Osteoblast (primary cell): ENCODE measurements around the gene CLDN14. TPM values are rescaled to one million over a fixed set of nuclear protein-coding genes. Genes with fewer than 3 reads are reported as not detected.

Source experiments
- DNase-seq: peaks from one replicate; pipeline ENCODE4 v3.0.0; 2011; ENCODE audit warnings: low spot score, mixed read lengths; ENCODE audit not compliant: insufficient read length; ENCODE audit errors: missing footprints
- H2AFZ ChIP-seq: 2 replicates; pipeline ENCODE4 v1.6.0; 2011; ENCODE audit warnings: mild to moderate bottlenecking, low read length
- H3K27ac ChIP-seq: 2 replicates; pipeline ENCODE4 v1.5.1; 2011; ENCODE audit warnings: mild to moderate bottlenecking, low read depth, low read length, moderate library complexity
- H3K27me3 ChIP-seq: 2 replicates; pipeline ENCODE4 v1.6.0; 2012; ENCODE audit warnings: mild to moderate bottlenecking, control low read depth, inconsistent platforms, low read length, moderate library complexity; ENCODE audit not compliant: insufficient read depth
- H3K36me3 ChIP-seq: 2 replicates; pipeline ENCODE4 v1.5.1; 2011; ENCODE audit warnings: mild to moderate bottlenecking, low read length, control low read depth, moderate library complexity; ENCODE audit not compliant: insufficient read depth
- H3K4me1 ChIP-seq: 2 replicates; pipeline ENCODE4 v1.5.1; 2011; ENCODE audit warnings: mild to moderate bottlenecking, low read length, control low read depth, moderate library complexity; ENCODE audit not compliant: insufficient read depth
- H3K4me2 ChIP-seq: 2 replicates; pipeline ENCODE4 v1.6.0; 2011; ENCODE audit warnings: mild to moderate bottlenecking, low read length; ENCODE audit not compliant: insufficient read depth
- H3K4me3 ChIP-seq: fragments of 200-600 bp; sonication (generic); 3 replicates; pipeline ENCODE4 v1.5.1; 2012; ENCODE audit warnings: mild to moderate bottlenecking, low read length, inconsistent platforms; ENCODE audit not compliant: insufficient read depth
- H3K79me2 ChIP-seq: 2 replicates; pipeline ENCODE4 v1.6.0; 2012; ENCODE audit warnings: mild to moderate bottlenecking, low read length, control low read depth, inconsistent platforms; ENCODE audit not compliant: insufficient read depth
- H3K9me3 ChIP-seq: 2 replicates; pipeline ENCODE4 v1.5.1; 2011; ENCODE audit warnings: low read depth, low read length, control low read depth
- H4K20me1 ChIP-seq: 2 replicates; pipeline ENCODE4 v1.6.0; 2012; ENCODE audit warnings: mild to moderate bottlenecking, low read length, control low read depth; ENCODE audit not compliant: insufficient read depth
- CTCF ChIP-seq: IDR thresholded peaks from 2 replicates; pipeline ENCODE4 v1.5.1; 2011; ENCODE audit warnings: mild to moderate bottlenecking, low read depth, low read length, moderate library complexity; ENCODE audit errors: extremely low read depth
- total RNA-seq: library from RNA; depleted of rRNA; stranded (reverse); fragments of >200 nt; gene quantifications from 2 replicates; pipeline ENCODE4 v1.2.3, GENCODE V29; 2012

The CLDN14 gene
- total RNA-seq, 1 donor: 0.36 TPM

- Histone ChIP-seq H3K27ac (no peak overlapping the region), H2AFZ (no peak overlapping the region), H3K36me3 (no peaks in the 10 kb centered on the region), H3K9me3 (no peaks in the 10 kb centered on the region), H3K4me2 (no peak overlapping the region), H3K27me3 (no peaks in the 10 kb centered on the region), H3K79me2 (no peaks in the 10 kb centered on the region), H4K20me1 (no peaks in the 10 kb centered on the region), H3K4me1 (no peaks in the 10 kb centered on the region), H3K4me3 (no peak overlapping the region)
- no peak for TF ChIP-seq CTCF
- no peak for DNase-seq
Observed at GRCh38 chr21:36485476-36485875, 5.6 kb upstream of the CLDN14 start.

- TF ChIP-seq CTCF: no peak
- H3K9me3 ChIP-seq: no peaks in the 10 kb centered on the region
- no peaks in the 10 kb centered on the region for H3K27me3 ChIP-seq
- DNase-seq: no peak
- no peaks in the 10 kb centered on the region for H3K79me2 ChIP-seq
- peaks cover 19% of the 10 kb centered on the region for H3K4me1 ChIP-seq
- no peak overlapping the region for H3K27ac ChIP-seq
- H3K4me3 ChIP-seq: no peak overlapping the region
- no peak overlapping the region for H3K4me2 ChIP-seq
- H3K36me3 ChIP-seq: no peaks in the 10 kb centered on the region
- no peaks in the 10 kb centered on the region for H4K20me1 ChIP-seq
- H2AFZ ChIP-seq: no peak overlapping the region
Observed at GRCh38 chr21:36483095-36483494, 3.2 kb upstream of the CLDN14 start.

- peaks cover 19% of the 10 kb centered on the region for H3K4me1 ChIP-seq
- no peak for TF ChIP-seq CTCF
- H3K79me2 ChIP-seq: no peaks in the 10 kb centered on the region
- no peaks in the 10 kb centered on the region for H3K9me3 ChIP-seq
- no peaks in the 10 kb centered on the region for H4K20me1 ChIP-seq
- no peaks in the 10 kb centered on the region for H3K27me3 ChIP-seq
- H3K4me3 ChIP-seq: no peak overlapping the region
- no peak overlapping the region for H3K27ac ChIP-seq
- H3K36me3 ChIP-seq: no peaks in the 10 kb centered on the region
- H2AFZ ChIP-seq: no peak overlapping the region
- DNase-seq: no peak
- no peak overlapping the region for H3K4me2 ChIP-seq
Observed at GRCh38 chr21:36482673-36483072, 2.8 kb upstream of the CLDN14 start.

GRCh38 chr21:36482181-36482580 lies 2.3 kb upstream of the CLDN14 start:
- H3K4me2 ChIP-seq: no peak overlapping the region
- peaks cover 20% of the 10 kb centered on the region for H3K4me1 ChIP-seq
- H3K4me3 ChIP-seq: no peak overlapping the region
- H3K27ac ChIP-seq: no peak overlapping the region
- no peak overlapping the region for H2AFZ ChIP-seq
- H3K27me3 ChIP-seq: no peaks in the 10 kb centered on the region
- H3K9me3 ChIP-seq: no peaks in the 10 kb centered on the region
- no peaks in the 10 kb centered on the region for H3K79me2 ChIP-seq
- H4K20me1 ChIP-seq: no peaks in the 10 kb centered on the region
- DNase-seq: no peak
- TF ChIP-seq CTCF: no peak
- H3K36me3 ChIP-seq: no peaks in the 10 kb centered on the region
